H1 (cell line): ENCODE results near the gene PRKAR2A. TPM values are rescaled to one million over a fixed set of nuclear protein-coding genes. Genes with fewer than 3 reads are reported as not detected.

Experiments used
- ATF2 ChIP-seq: IDR thresholded peaks from 2 replicates; pipeline ENCODE4 v1.6.1; 2012; ENCODE audit warnings: low read length, inconsistent platforms
- BACH1 ChIP-seq: IDR thresholded peaks from 2 replicates; pipeline ENCODE4 v1.6.1; 2012; ENCODE audit warnings: low read length, improper control_type of control experiment
- CHD1 ChIP-seq: IDR thresholded peaks from 2 replicates; pipeline ENCODE4 v1.6.1; 2012; ENCODE audit warnings: low read depth, low read length, improper control_type of control experiment
- CTCF ChIP-seq, 3 experiments: IDR thresholded peaks; 1 replicate in 2 of 3; 2 replicates in 1 of 3; pipeline versions ENCODE4 v1.5.1 to v1.6.1; 2011; ENCODE audit warnings: low read length in 3 of 3, mild to moderate bottlenecking in 3 of 3, inconsistent platforms in 2 of 3, low read depth in 1 of 3, moderate library complexity in 1 of 3; ENCODE audit not compliant: insufficient read depth in 1 of 3; ENCODE audit errors: control extremely low read depth in 1 of 3
- EZH2 ChIP-seq: fragments of 200-600 bp; sonication (generic); IDR thresholded peaks from 2 replicates; pipeline ENCODE4 v1.7.1; 2012; ENCODE audit warnings: low read depth, mild to moderate bottlenecking, moderate library complexity, low read length, inconsistent platforms; ENCODE audit not compliant: severe bottlenecking
- MAX ChIP-seq: IDR thresholded peaks from 2 replicates; pipeline ENCODE4 v1.6.1; 2012; ENCODE audit warnings: inconsistent platforms
- PHF8 ChIP-seq: fragments of 200-600 bp; sonication (generic); conservative IDR thresholded peaks from 2 replicates; pipeline ENCODE4 v1.7.1; 2012; ENCODE audit warnings: low read depth, mild to moderate bottlenecking, inconsistent platforms, low read length, moderate library complexity
- RFX5 ChIP-seq: IDR thresholded peaks from 2 replicates; pipeline ENCODE4 v1.6.1; 2011; ENCODE audit warnings: low read depth, low read length, improper control_type of control experiment, borderline replicate concordance
- RNF2 ChIP-seq: fragments of 200-900, 300-1000 bp; sonication (generic); IDR thresholded peaks from 2 replicates; pipeline ENCODE4 v1.7.1; 2016; ENCODE audit warnings: borderline replicate concordance, low read depth, mild to moderate bottlenecking, antibody characterized with exemption, low read length; ENCODE audit not compliant: poor library complexity, severe bottlenecking; ENCODE audit errors: missing control alignments
- TAF7 ChIP-seq: optimal IDR thresholded peaks from 2 replicates; pipeline ENCODE3; 2011; ENCODE audit warnings: low read depth, mild to moderate bottlenecking, inconsistent platforms, low read length, moderate library complexity, borderline replicate concordance
- ZNF274 ChIP-seq: IDR thresholded peaks from 2 replicates; pipeline ENCODE4 v1.7.0; 2012; ENCODE audit warnings: low read length, borderline replicate concordance; ENCODE audit errors: extremely low read depth
- polyA plus RNA-seq, 7 experiments: library from polyadenylated mRNA; depleted of rRNA in 3 of 7; stranded (reverse) in 5 of 7; unstranded in 2 of 7; fragments of >200 nt in 5 of 7; fragments of 200-250 nt in 2 of 7; gene quantifications; 1 replicate in 5 of 7; 2 replicates in 1 of 7; 4 replicates in 1 of 7; pipeline versions ENCODE4 v1.2.1 to v1.2.3, GENCODE V29; 2011 to 2013; ENCODE audit warnings: missing spikeins in 2 of 7, mixed read lengths in 2 of 7
- total RNA-seq: library from RNA; stranded (reverse); fragmentation: NEBNext Ultra II Directional; extraction: Animal tissue kit (Norgen Biotek cat#: 25700); gene quantifications from 2 replicates; pipeline ENCODE4 v1.2.1, GENCODE V29; 2021

PRKAR2A gene
- total and polyA plus RNA-seq, 2 of the 8 experiments (the other 6 are each of a cell fraction or from before 2014, with no cell fraction given), result 6.3 to 42.4 TPM

GRCh38 chr3:48820612-48821324 is 26.9 kb downstream of the PRKAR2A start (continued):
- no peak for TF ChIP-seq CTCF (IDR thresholded peaks at IDR 0.05; ENCODE audit: control extremely low read depth in 1 of 3, insufficient read depth in 1 of 3, low read depth in 1 of 3, low read length in 3 of 3)
- no peak for TF ChIP-seq BACH1
- TF ChIP-seq ZNF274, result no peak
- TF ChIP-seq MAX, result no peak
- no peak for TF ChIP-seq TAF7
- TF ChIP-seq ATF2, result no peak
- TF ChIP-seq CHD1, result no peak
- TF ChIP-seq RFX5, result no peak
- TF ChIP-seq PHF8, result no peak
- no peak for TF ChIP-seq RNF2
- TF ChIP-seq EZH2, result no peak
